GM23338 (cell line): ENCODE results near the gene HDAC9.

Experiments
- CREB1 ChIP-seq: fragments of 250-450 bp; sonication (Bioruptor Pico); IDR thresholded peaks from 2 replicates; pipeline ENCODE4 v1.5.0; 2020; ENCODE audit warnings: low read depth, mild to moderate bottlenecking, moderate library complexity
- EZH2 ChIP-seq: fragments of 200-600 bp; sonication (generic); IDR thresholded peaks from one replicate; pipeline ENCODE4 v1.8.0; 2017; ENCODE audit warnings: antibody characterized with exemption, mild to moderate bottlenecking, low read depth; ENCODE audit not compliant: unreplicated experiment
- EZH2phosphoT487 ChIP-seq: fragments of 200-600 bp; sonication (generic); IDR thresholded peaks from one replicate; pipeline ENCODE4 v1.8.1; 2018; ENCODE audit warnings: antibody characterized with exemption; ENCODE audit not compliant: unreplicated experiment
- JUNB ChIP-seq: IDR thresholded peaks from one replicate; pipeline ENCODE4 v1.6.1; 2016; ENCODE audit warnings: antibody characterized with exemption; ENCODE audit not compliant: unreplicated experiment
- NANOG ChIP-seq: IDR thresholded peaks from 2 replicates; pipeline ENCODE4 v1.6.1; 2016; ENCODE audit warnings: antibody characterized with exemption, borderline replicate concordance
- POLR2AphosphoS5 ChIP-seq: IDR thresholded peaks from 2 replicates; pipeline ENCODE4 v1.6.1; 2016; ENCODE audit warnings: antibody characterized with exemption, low read depth
- STAT1 ChIP-seq: IDR thresholded peaks from one replicate; pipeline ENCODE4 v1.6.1; 2016; ENCODE audit warnings: antibody characterized with exemption; ENCODE audit not compliant: unreplicated experiment
- ZNF114 ChIP-seq: fragments of 250-450 bp; sonication (Bioruptor Pico); IDR thresholded peaks from 2 replicates; pipeline ENCODE4 v1.5.0; 2020; ENCODE audit warnings: mild to moderate bottlenecking, moderate library complexity
- ZNF331 ChIP-seq: fragments of 250-450 bp; sonication (Bioruptor Pico); IDR thresholded peaks from 2 replicates; pipeline ENCODE4 v1.5.0; 2020; ENCODE audit warnings: low read depth, mild to moderate bottlenecking, moderate library complexity
- TF ChIP-seq, protein P1 (sequence below), 2 experiments: fragments of 200-600 bp in 1 of 2; sonication (generic) in 1 of 2; conservative IDR thresholded peaks; 2 replicates each; pipeline versions ENCODE4 v1.5.1 to v1.6.1; 2016 to 2017; ENCODE audit warnings: antibody characterized with exemption in 2 of 2, low read depth in 2 of 2, mild to moderate bottlenecking in 2 of 2, moderate library complexity in 1 of 2
- TF ChIP-seq, protein P2 (sequence below): IDR thresholded peaks from one replicate; pipeline ENCODE4 v1.6.1; 2018; ENCODE audit warnings: antibody characterized with exemption; ENCODE audit not compliant: unreplicated experiment
- TF ChIP-seq, protein P3 (sequence below): IDR thresholded peaks from 2 replicates; pipeline ENCODE4 v1.6.1; 2016; ENCODE audit warnings: antibody characterized with exemption
- TF ChIP-seq, protein P4 (sequence below): fragments of 250-450 bp; sonication (Bioruptor Pico); IDR thresholded peaks from 2 replicates; pipeline ENCODE4 v1.5.0; 2020; ENCODE audit warnings: mild to moderate bottlenecking, moderate library complexity

DNA sequence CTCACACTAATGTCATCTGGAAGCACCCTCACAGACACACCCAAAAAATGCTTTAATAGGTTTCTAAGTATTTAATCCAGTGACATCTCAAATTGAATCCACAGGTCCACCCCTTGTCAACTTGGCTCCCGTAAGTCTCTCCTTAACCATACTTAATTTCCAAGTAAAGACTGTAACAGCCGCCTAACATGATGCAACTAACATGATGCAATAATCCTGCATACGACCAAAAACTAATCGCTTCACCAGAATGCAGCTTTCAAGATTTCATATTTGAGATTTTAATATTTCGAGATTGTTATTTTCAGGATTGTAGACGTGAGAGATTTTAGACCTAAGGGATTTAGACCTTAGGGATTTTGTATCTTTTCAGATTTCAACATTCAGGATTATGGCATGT, 3.7 kb upstream of the HDAC9 start:
- TF ChIP-seq, protein P1, sequence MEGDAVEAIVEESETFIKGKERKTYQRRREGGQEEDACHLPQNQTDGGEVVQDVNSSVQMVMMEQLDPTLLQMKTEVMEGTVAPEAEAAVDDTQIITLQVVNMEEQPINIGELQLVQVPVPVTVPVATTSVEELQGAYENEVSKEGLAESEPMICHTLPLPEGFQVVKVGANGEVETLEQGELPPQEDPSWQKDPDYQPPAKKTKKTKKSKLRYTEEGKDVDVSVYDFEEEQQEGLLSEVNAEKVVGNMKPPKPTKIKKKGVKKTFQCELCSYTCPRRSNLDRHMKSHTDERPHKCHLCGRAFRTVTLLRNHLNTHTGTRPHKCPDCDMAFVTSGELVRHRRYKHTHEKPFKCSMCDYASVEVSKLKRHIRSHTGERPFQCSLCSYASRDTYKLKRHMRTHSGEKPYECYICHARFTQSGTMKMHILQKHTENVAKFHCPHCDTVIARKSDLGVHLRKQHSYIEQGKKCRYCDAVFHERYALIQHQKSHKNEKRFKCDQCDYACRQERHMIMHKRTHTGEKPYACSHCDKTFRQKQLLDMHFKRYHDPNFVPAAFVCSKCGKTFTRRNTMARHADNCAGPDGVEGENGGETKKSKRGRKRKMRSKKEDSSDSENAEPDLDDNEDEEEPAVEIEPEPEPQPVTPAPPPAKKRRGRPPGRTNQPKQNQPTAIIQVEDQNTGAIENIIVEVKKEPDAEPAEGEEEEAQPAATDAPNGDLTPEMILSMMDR (conservative IDR thresholded peaks at IDR 0.05; ENCODE audit: low read depth in 2 of 2): no peak
- TF ChIP-seq EZH2: no peak
- TF ChIP-seq EZH2phosphoT487: no peak
- TF ChIP-seq POLR2AphosphoS5: no peak
- no peak for TF ChIP-seq JUNB
- TF ChIP-seq, protein P2, sequence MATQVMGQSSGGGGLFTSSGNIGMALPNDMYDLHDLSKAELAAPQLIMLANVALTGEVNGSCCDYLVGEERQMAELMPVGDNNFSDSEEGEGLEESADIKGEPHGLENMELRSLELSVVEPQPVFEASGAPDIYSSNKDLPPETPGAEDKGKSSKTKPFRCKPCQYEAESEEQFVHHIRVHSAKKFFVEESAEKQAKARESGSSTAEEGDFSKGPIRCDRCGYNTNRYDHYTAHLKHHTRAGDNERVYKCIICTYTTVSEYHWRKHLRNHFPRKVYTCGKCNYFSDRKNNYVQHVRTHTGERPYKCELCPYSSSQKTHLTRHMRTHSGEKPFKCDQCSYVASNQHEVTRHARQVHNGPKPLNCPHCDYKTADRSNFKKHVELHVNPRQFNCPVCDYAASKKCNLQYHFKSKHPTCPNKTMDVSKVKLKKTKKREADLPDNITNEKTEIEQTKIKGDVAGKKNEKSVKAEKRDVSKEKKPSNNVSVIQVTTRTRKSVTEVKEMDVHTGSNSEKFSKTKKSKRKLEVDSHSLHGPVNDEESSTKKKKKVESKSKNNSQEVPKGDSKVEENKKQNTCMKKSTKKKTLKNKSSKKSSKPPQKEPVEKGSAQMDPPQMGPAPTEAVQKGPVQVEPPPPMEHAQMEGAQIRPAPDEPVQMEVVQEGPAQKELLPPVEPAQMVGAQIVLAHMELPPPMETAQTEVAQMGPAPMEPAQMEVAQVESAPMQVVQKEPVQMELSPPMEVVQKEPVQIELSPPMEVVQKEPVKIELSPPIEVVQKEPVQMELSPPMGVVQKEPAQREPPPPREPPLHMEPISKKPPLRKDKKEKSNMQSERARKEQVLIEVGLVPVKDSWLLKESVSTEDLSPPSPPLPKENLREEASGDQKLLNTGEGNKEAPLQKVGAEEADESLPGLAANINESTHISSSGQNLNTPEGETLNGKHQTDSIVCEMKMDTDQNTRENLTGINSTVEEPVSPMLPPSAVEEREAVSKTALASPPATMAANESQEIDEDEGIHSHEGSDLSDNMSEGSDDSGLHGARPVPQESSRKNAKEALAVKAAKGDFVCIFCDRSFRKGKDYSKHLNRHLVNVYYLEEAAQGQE: no peak
- TF ChIP-seq CREB1: no peak
- no peak for TF ChIP-seq STAT1
- TF ChIP-seq, protein P3, sequence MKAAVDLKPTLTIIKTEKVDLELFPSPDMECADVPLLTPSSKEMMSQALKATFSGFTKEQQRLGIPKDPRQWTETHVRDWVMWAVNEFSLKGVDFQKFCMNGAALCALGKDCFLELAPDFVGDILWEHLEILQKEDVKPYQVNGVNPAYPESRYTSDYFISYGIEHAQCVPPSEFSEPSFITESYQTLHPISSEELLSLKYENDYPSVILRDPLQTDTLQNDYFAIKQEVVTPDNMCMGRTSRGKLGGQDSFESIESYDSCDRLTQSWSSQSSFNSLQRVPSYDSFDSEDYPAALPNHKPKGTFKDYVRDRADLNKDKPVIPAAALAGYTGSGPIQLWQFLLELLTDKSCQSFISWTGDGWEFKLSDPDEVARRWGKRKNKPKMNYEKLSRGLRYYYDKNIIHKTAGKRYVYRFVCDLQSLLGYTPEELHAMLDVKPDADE: no peak
- no peak for TF ChIP-seq NANOG
- TF ChIP-seq ZNF114: no peak
- TF ChIP-seq ZNF331: no peak
- TF ChIP-seq, protein P4, sequence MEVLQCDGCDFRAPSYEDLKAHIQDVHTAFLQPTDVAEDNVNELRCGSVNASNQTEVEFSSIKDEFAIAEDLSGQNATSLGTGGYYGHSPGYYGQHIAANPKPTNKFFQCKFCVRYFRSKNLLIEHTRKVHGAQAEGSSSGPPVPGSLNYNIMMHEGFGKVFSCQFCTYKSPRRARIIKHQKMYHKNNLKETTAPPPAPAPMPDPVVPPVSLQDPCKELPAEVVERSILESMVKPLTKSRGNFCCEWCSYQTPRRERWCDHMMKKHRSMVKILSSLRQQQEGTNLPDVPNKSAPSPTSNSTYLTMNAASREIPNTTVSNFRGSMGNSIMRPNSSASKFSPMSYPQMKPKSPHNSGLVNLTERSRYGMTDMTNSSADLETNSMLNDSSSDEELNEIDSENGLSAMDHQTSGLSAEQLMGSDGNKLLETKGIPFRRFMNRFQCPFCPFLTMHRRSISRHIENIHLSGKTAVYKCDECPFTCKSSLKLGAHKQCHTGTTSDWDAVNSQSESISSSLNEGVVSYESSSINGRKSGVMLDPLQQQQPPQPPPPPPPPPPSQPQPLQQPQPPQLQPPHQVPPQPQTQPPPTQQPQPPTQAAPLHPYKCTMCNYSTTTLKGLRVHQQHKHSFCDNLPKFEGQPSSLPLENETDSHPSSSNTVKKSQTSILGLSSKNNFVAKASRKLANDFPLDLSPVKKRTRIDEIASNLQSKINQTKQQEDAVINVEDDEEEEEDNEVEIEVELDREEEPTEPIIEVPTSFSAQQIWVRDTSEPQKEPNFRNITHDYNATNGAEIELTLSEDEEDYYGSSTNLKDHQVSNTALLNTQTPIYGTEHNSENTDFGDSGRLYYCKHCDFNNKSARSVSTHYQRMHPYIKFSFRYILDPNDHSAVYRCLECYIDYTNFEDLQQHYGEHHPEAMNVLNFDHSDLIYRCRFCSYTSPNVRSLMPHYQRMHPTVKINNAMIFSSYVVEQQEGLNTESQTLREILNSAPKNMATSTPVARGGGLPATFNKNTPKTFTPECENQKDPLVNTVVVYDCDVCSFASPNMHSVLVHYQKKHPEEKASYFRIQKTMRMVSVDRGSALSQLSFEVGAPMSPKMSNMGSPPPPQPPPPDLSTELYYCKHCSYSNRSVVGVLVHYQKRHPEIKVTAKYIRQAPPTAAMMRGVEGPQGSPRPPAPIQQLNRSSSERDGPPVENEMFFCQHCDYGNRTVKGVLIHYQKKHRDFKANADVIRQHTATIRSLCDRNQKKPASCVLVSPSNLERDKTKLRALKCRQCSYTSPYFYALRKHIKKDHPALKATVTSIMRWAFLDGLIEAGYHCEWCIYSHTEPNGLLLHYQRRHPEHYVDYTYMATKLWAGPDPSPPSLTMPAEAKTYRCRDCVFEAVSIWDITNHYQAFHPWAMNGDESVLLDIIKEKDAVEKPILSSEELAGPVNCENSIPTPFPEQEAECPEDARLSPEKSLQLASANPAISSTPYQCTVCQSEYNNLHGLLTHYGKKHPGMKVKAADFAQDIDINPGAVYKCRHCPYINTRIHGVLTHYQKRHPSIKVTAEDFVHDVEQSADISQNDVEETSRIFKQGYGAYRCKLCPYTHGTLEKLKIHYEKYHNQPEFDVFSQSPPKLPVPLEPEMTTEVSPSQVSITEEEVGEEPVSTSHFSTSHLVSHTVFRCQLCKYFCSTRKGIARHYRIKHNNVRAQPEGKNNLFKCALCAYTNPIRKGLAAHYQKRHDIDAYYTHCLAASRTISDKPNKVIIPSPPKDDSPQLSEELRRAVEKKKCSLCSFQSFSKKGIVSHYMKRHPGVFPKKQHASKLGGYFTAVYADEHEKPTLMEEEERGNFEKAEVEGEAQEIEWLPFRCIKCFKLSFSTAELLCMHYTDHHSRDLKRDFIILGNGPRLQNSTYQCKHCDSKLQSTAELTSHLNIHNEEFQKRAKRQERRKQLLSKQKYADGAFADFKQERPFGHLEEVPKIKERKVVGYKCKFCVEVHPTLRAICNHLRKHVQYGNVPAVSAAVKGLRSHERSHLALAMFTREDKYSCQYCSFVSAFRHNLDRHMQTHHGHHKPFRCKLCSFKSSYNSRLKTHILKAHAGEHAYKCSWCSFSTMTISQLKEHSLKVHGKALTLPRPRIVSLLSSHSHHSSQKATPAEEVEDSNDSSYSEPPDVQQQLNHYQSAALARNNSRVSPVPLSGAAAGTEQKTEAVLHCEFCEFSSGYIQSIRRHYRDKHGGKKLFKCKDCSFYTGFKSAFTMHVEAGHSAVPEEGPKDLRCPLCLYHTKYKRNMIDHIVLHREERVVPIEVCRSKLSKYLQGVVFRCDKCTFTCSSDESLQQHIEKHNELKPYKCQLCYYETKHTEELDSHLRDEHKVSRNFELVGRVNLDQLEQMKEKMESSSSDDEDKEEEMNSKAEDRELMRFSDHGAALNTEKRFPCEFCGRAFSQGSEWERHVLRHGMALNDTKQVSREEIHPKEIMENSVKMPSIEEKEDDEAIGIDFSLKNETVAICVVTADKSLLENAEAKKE (CRISPR knock-in tag): no peak
